ENCODE measurements around the gene EXOC2.

Gene EXOC2

GRCh38 chr6:445571-446417 is 247.1 kb downstream of the EXOC2 start:
- no peak for TF ChIP-seq POLR2AphosphoS5 (IDR thresholded peaks at IDR 0.05; ENCODE audit: low read depth, low read length)
- TF ChIP-seq TAF1 (IDR thresholded peaks at IDR 0.05; ENCODE audit: borderline replicate concordance, insufficient read depth, low read length) = no peak
- TF ChIP-seq SIN3A (IDR thresholded peaks at IDR 0.05; ENCODE audit: borderline replicate concordance, insufficient read depth, low read length) = no peak
- no peak for TF ChIP-seq FOXP2 (optimal IDR thresholded peaks at IDR 0.05; ENCODE audit: borderline replicate concordance, extremely low read depth, extremely low read length, insufficient read depth)
- TF ChIP-seq, protein P1, sequence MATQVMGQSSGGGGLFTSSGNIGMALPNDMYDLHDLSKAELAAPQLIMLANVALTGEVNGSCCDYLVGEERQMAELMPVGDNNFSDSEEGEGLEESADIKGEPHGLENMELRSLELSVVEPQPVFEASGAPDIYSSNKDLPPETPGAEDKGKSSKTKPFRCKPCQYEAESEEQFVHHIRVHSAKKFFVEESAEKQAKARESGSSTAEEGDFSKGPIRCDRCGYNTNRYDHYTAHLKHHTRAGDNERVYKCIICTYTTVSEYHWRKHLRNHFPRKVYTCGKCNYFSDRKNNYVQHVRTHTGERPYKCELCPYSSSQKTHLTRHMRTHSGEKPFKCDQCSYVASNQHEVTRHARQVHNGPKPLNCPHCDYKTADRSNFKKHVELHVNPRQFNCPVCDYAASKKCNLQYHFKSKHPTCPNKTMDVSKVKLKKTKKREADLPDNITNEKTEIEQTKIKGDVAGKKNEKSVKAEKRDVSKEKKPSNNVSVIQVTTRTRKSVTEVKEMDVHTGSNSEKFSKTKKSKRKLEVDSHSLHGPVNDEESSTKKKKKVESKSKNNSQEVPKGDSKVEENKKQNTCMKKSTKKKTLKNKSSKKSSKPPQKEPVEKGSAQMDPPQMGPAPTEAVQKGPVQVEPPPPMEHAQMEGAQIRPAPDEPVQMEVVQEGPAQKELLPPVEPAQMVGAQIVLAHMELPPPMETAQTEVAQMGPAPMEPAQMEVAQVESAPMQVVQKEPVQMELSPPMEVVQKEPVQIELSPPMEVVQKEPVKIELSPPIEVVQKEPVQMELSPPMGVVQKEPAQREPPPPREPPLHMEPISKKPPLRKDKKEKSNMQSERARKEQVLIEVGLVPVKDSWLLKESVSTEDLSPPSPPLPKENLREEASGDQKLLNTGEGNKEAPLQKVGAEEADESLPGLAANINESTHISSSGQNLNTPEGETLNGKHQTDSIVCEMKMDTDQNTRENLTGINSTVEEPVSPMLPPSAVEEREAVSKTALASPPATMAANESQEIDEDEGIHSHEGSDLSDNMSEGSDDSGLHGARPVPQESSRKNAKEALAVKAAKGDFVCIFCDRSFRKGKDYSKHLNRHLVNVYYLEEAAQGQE (IDR thresholded peaks at IDR 0.05; ENCODE audit: insufficient read depth in 1 of 2, low read depth in 2 of 2, low read length in 2 of 2) = no peak

DNA sequence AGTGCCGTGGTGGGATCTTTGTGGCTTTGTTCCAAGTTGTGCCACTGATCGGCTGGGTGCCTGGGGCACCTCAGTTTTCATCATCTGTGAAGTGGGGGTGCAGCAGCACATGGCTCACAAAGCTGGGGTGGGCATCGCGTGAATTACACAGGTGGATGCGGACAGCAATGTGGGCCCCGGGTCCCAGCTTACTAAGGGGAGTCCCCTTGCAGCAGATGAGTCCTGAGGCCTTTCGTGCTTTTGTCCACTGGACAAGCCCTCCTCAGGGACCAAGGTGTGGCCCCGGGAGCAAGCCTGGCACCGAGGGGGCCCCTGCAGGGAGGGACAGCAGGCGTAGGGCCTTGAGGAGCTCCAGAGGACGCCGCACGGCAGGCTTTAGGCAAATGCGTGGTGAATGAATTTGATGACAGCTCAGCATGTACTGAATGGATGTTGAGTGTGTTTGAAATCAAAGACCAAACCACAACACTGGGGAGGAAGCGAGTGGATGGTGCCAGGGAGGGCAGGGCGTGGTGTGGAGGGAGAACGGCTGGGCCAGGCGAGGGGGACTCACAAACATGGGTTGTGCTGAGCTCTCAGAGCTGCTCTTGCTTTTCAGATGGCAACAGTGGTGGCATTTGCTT is 248.2 kb downstream of the EXOC2 start:
- TF ChIP-seq FOXP2 (optimal IDR thresholded peaks at IDR 0.05; ENCODE audit: borderline replicate concordance, extremely low read depth, extremely low read length, insufficient read depth) = no peak
- TF ChIP-seq POLR2AphosphoS5 (IDR thresholded peaks at IDR 0.05; ENCODE audit: low read depth, low read length) = no peak
- TF ChIP-seq, protein P1 (IDR thresholded peaks at IDR 0.05; ENCODE audit: insufficient read depth in 1 of 2, low read depth in 2 of 2, low read length in 2 of 2) = no peak
- no peak for TF ChIP-seq SIN3A (IDR thresholded peaks at IDR 0.05; ENCODE audit: borderline replicate concordance, insufficient read depth, low read length)
- no peak for TF ChIP-seq TAF1 (IDR thresholded peaks at IDR 0.05; ENCODE audit: borderline replicate concordance, insufficient read depth, low read length)

- TF ChIP-seq SIN3A (IDR thresholded peaks at IDR 0.05; ENCODE audit: borderline replicate concordance, insufficient read depth, low read length) (no peak), TAF1 (IDR thresholded peaks at IDR 0.05; ENCODE audit: borderline replicate concordance, insufficient read depth, low read length) (no peak), FOXP2 (optimal IDR thresholded peaks at IDR 0.05; ENCODE audit: borderline replicate concordance, extremely low read depth, extremely low read length, insufficient read depth) (no peak)
Observed at GRCh38 chr6:443621-444159, 249.2 kb downstream of the EXOC2 start.

- TF ChIP-seq POLR2AphosphoS5 (IDR thresholded peaks at IDR 0.05; ENCODE audit: low read depth, low read length) = no peak
- TF ChIP-seq TAF1 (IDR thresholded peaks at IDR 0.05; ENCODE audit: borderline replicate concordance, insufficient read depth, low read length) = no peak
- no peak for TF ChIP-seq FOXP2 (optimal IDR thresholded peaks at IDR 0.05; ENCODE audit: borderline replicate concordance, extremely low read depth, extremely low read length, insufficient read depth)
- no peak for TF ChIP-seq SIN3A (IDR thresholded peaks at IDR 0.05; ENCODE audit: borderline replicate concordance, insufficient read depth, low read length)
- TF ChIP-seq, protein P1 (IDR thresholded peaks at IDR 0.05; ENCODE audit: insufficient read depth in 1 of 2, low read depth in 2 of 2, low read length in 2 of 2) = no peak
Observed at GRCh38 chr6:441126-441920, 251.6 kb downstream of the EXOC2 start.

DNA sequence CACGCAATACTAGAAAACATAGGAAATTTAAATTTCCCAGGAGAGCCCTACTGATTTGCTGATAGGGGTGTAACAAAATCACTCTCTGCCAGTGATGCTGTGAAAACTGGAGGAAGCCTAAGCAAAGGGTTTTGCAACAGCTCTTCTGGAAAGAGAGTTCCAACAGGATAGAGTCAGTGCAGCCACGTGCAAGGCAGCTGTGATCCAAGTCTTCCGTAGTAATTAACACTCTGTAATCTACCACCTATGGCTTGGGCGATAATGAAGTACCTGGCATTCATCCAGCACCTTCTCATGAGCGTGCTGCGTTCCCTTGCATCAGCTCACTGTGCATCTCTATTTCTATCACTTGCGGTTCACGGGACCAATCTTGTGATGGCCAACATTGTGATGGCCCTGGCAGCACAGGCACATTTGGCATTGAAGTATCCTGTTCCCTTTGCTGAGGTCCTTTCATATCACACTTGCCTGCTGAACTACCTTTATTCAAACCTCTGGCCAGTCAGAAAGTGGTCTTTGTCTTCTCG is 253.2 kb downstream of the EXOC2 start:
- TF ChIP-seq POLR2AphosphoS5 (IDR thresholded peaks at IDR 0.05; ENCODE audit: low read depth, low read length) (no peak), TAF1 (IDR thresholded peaks at IDR 0.05; ENCODE audit: borderline replicate concordance, insufficient read depth, low read length) (no peak)
